Uterus (tissue), 2 donors: ENCODE measurements around the gene EBP.

Experiments
- CTCF ChIP-seq, 4 experiments: fragments of 200-600 bp in 2 of 4; fragments of 450-650 bp in 2 of 4; sonication (generic) in 2 of 4; IDR thresholded peaks; one replicate each; pipeline ENCODE4 v1.5.1; 2016 to 2019; ENCODE audit warnings: antibody characterized with exemption in 4 of 4, mild to moderate bottlenecking in 2 of 4, moderate library complexity in 1 of 4
- POLR2A ChIP-seq, 2 donors: fragments of 450-650 bp; IDR thresholded peaks; one replicate each; pipeline ENCODE4 v1.6.1; 2016; ENCODE audit warnings: antibody characterized with exemption in 2 of 2, mild to moderate bottlenecking in 1 of 2, moderate library complexity in 1 of 2

GRCh38 chrX:48541140-48541814, 19.7 kb downstream of the EBP start:
- TF ChIP-seq CTCF (IDR thresholded peaks at IDR 0.05) (no peak), POLR2A (IDR thresholded peaks at IDR 0.05) (no peak)
